Activated T-helper 1 cell treated with anti-CD3 and anti-CD28 coated beads, Interleukin-12 subunit alpha, Interleukin-12 subunit beta, Interleukin-2, Interleukin-4 antibody, amounts not matched to agents 30 ng/mL and 10 ng/mL and 1 ng/mL, durations not matched to agents 14 hours and 24 hours and 36 hours (primary cell): Measurements from ENCODE around the gene DNAJC5G. TPM values are rescaled to one million over a fixed set of nuclear protein-coding genes. Genes with fewer than 3 reads are reported as not detected.

Experiments used
- DNase-seq: peaks from one replicate; pipeline ENCODE4 v3.0.0; 2021; ENCODE audit warnings: low spot score
- H3K27ac Mint-ChIP-seq: one replicate; pipeline ENCODE4 v1.8.0; 2021; ENCODE audit warnings: mild to moderate bottlenecking, mixed read lengths
- H3K27me3 Mint-ChIP-seq: one replicate; pipeline ENCODE4 v1.8.0; 2022; ENCODE audit warnings: mild to moderate bottlenecking, moderate library complexity, mixed read lengths; ENCODE audit not compliant: insufficient read depth
- H3K36me3 Mint-ChIP-seq: one replicate; pipeline ENCODE4 v1.8.0; 2021; ENCODE audit warnings: low read depth, mixed read lengths
- H3K4me1 Mint-ChIP-seq: one replicate; pipeline ENCODE4 v1.8.0; 2021; ENCODE audit warnings: low read depth, mixed read lengths
- H3K4me3 Mint-ChIP-seq: one replicate; pipeline ENCODE4 v1.8.0; 2021; ENCODE audit warnings: mild to moderate bottlenecking, moderate library complexity, mixed read lengths
- H3K9me3 Mint-ChIP-seq: one replicate; pipeline ENCODE4 v1.8.0; 2021; ENCODE audit warnings: mixed read lengths
- intact Hi-C: fragments of 100-400 bp; cut with micrococcal nuclease; formaldehyde crosslinking; loops from one replicate; pipeline ENCODE4 v1.15.1; 2024
- total RNA-seq: library from RNA; stranded (reverse); gene quantifications from 2 replicates; pipeline ENCODE4 v1.2.3, GENCODE V29; 2022

Gene DNAJC5G, protein sequence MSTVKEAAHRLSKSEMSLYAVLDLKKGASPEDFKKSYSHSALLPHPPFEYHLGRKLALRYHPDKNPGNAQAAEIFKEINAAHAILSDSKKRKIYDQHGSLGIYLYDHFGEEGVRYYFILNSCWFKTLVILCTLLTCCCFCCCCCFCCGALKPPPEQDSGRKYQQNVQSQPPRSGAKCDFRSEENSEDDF
- not detected in 2 replicates for total RNA-seq

- Mint-ChIP-seq H3K4me1 (peaks cover 6% of the 10 kb centered on the region), H3K9me3 (no peaks in the 10 kb centered on the region), H3K27ac (no peak within 1 kb of the TSS), H3K36me3 (no peaks in the 10 kb centered on the region), H3K4me3 (no peak within 1 kb of the TSS), H3K27me3 (peaks cover 16% of the 10 kb centered on the region)
- intact Hi-C loops: no loop called here
- DNase-seq: no peak
Measured at GRCh38 chr2:27275211-27276150, at the start of gene DNAJC5G. DNAJC5G (plus strand) TSS chr2:27275433; CDS start chr2:27276729, 1,296 bp downstream.

GRCh38 chr2:27225526-27225925, 49.7 kb upstream of the DNAJC5G start:
- intact Hi-C loops: no loop called here
- Mint-ChIP-seq H3K4me1 (peaks cover 6% of the 10 kb centered on the region), H3K27ac (no peak overlapping the region), H3K4me3 (no peak overlapping the region), H3K27me3 (no peaks in the 10 kb centered on the region), H3K9me3 (no peaks in the 10 kb centered on the region), H3K36me3 (peaks cover 57% of the 10 kb centered on the region)
- DNase-seq: no peak

DNA sequence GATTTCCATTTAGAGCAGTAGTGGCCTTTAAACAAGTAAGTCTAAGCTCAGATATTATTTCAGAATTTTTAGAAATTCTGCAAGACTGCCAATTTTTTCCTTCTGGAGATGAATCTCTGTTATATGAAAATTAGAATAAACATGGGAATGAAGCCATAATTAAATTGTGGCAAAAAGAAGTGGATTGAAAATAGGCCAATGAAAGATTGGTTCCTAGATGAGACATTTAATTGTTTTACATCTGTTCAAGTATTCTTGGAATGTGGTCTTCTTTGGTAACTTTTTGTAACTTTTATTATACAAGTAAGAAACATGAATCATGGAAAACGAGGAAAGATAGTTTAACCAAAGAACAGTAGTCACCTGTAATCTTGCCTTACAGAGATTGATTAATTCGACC, 47.7 kb upstream of the DNAJC5G start:
- Mint-ChIP-seq H3K9me3 (no peaks in the 10 kb centered on the region), H3K27ac (no peak overlapping the region), H3K36me3 (peaks cover 53% of the 10 kb centered on the region)

GRCh38 chr2:27231921-27232320, 43.3 kb upstream of the DNAJC5G start:
- Mint-ChIP-seq H3K4me3 (no peak overlapping the region), H3K27me3 (no peaks in the 10 kb centered on the region), H3K27ac (no peak overlapping the region), H3K4me1 (no peaks in the 10 kb centered on the region), H3K9me3 (no peaks in the 10 kb centered on the region), H3K36me3 (peaks cover 49% of the 10 kb centered on the region)
- intact Hi-C loops: no loop called here
- no peak for DNase-seq

More for the DNA sequence above, 47.7 kb upstream of the DNAJC5G start:
- Mint-ChIP-seq H3K4me3 (no peak overlapping the region), H3K27me3 (no peaks in the 10 kb centered on the region), H3K4me1 (no peaks in the 10 kb centered on the region)
- intact Hi-C loops: no loop called here
- no peak for DNase-seq

GRCh38 chr2:27233341-27233740, 41.9 kb upstream of the DNAJC5G start:
- Mint-ChIP-seq H3K27me3 (no peaks in the 10 kb centered on the region), H3K4me3 (no peak overlapping the region), H3K36me3 (peaks cover 47% of the 10 kb centered on the region), H3K9me3 (no peaks in the 10 kb centered on the region), H3K4me1 (no peaks in the 10 kb centered on the region), H3K27ac (no peak overlapping the region)
- no peak for DNase-seq
- intact Hi-C loops: no loop called here

- no peaks in the 10 kb centered on the region for H3K27me3 Mint-ChIP-seq
- peaks cover 61% of the 10 kb centered on the region for H3K36me3 Mint-ChIP-seq
- intact Hi-C loops: no loop called here
- H3K27ac Mint-ChIP-seq: no peak overlapping the region
- DNase-seq: no peak
- H3K4me3 Mint-ChIP-seq: no peak overlapping the region
- H3K4me1 Mint-ChIP-seq: no peaks in the 10 kb centered on the region
- H3K9me3 Mint-ChIP-seq: no peaks in the 10 kb centered on the region
Measured at GRCh38 chr2:27236136-27236535, 39.1 kb upstream of the DNAJC5G start.

DNA sequence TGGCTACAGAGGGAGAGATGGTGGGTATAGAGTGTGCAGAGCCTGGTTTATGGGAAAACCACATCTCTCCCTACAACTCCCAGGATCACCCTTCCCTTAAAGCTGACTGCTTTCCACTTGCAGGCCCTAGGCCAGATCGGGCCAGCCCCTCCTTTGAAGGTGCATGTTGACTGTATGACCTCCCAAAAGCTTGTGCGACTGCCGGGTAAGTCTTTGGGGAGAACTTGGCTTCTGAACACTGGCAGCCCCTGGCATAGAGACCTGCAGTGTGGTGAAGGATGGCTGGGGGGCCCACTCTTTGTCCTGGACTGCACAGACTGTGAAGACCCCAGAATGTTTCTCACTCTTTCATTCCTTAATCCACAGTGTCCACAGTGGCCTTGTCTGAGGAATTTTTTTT, 38.6 kb upstream of the DNAJC5G start:
- no peak overlapping the region for H3K27ac Mint-ChIP-seq

GRCh38 chr2:27237341-27237945, 37.8 kb upstream of the DNAJC5G start:
- intact Hi-C loops: no loop called here
- Mint-ChIP-seq H3K4me1 (no peaks in the 10 kb centered on the region), H3K9me3 (no peaks in the 10 kb centered on the region), H3K4me3 (no peak overlapping the region), H3K27ac (no peak overlapping the region), H3K27me3 (no peaks in the 10 kb centered on the region), H3K36me3 (peaks cover 62% of the 10 kb centered on the region)
- no peak for DNase-seq

More for the DNA sequence above, 38.6 kb upstream of the DNAJC5G start:
- Mint-ChIP-seq H3K27me3 (no peaks in the 10 kb centered on the region), H3K36me3 (peaks cover 59% of the 10 kb centered on the region), H3K9me3 (no peaks in the 10 kb centered on the region), H3K4me3 (no peak overlapping the region), H3K4me1 (no peaks in the 10 kb centered on the region)
- no peak for DNase-seq
- intact Hi-C loops: no loop called here

GRCh38 chr2:27238976-27239375, 36.3 kb upstream of the DNAJC5G start:
- DNase-seq: no peak
- intact Hi-C loops: no loop called here
- H3K27me3 Mint-ChIP-seq: no peaks in the 10 kb centered on the region
- H3K4me1 Mint-ChIP-seq: no peaks in the 10 kb centered on the region
- H3K4me3 Mint-ChIP-seq: no peak overlapping the region
- no peaks in the 10 kb centered on the region for H3K9me3 Mint-ChIP-seq
- H3K27ac Mint-ChIP-seq: no peak overlapping the region
- H3K36me3 Mint-ChIP-seq: peaks cover 58% of the 10 kb centered on the region

GRCh38 chr2:27240406-27240805, 34.8 kb upstream of the DNAJC5G start:
- DNase-seq: no peak
- Mint-ChIP-seq H3K4me3 (no peak overlapping the region), H3K4me1 (no peaks in the 10 kb centered on the region), H3K27me3 (no peaks in the 10 kb centered on the region), H3K27ac (no peak overlapping the region), H3K36me3 (peaks cover 49% of the 10 kb centered on the region), H3K9me3 (no peaks in the 10 kb centered on the region)
- intact Hi-C loops: no loop called here

- Mint-ChIP-seq H3K9me3 (no peaks in the 10 kb centered on the region), H3K4me1 (no peaks in the 10 kb centered on the region), H3K27me3 (no peaks in the 10 kb centered on the region), H3K4me3 (no peak overlapping the region), H3K36me3 (peaks cover 44% of the 10 kb centered on the region), H3K27ac (no peak overlapping the region)
- DNase-seq: no peak
- intact Hi-C loops: no loop called here
Measured at GRCh38 chr2:27241761-27242613, 33.2 kb upstream of the DNAJC5G start.

DNA sequence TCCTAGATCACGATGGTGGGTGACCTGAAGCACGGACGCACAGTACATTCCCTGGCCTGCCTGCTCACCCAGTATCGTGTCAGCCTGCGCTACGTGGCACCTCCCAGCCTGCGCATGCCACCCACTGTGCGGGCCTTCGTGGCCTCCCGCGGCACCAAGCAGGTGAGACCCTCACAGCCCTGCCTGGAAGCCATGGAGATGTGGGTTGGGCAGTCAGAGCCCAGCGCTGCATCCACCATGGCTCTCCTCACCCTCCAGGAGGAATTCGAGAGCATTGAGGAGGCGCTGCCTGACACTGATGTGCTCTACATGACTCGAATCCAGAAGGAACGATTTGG, 32.6 kb upstream of the DNAJC5G start:
- Mint-ChIP-seq H3K4me3 (no peak overlapping the region), H3K9me3 (no peaks in the 10 kb centered on the region), H3K27me3 (no peaks in the 10 kb centered on the region), H3K27ac (no peak overlapping the region), H3K4me1 (no peaks in the 10 kb centered on the region), H3K36me3 (peaks cover 40% of the 10 kb centered on the region)
- no peak for DNase-seq
- intact Hi-C loops: no loop called here
